Neural cell (in vitro differentiated cells): ENCODE data around the gene BHLHA15.

Experiments used
- CTCF ChIP-seq: fragments of 450-650 bp; IDR thresholded peaks from 2 replicates; pipeline ENCODE4 v1.5.1; 2014; ENCODE audit warnings: antibody characterized with exemption, mild to moderate bottlenecking, moderate library complexity; ENCODE audit not compliant: poor library complexity, severe bottlenecking
- SMC3 ChIP-seq: fragments of 450-650 bp; conservative IDR thresholded peaks from 2 replicates; pipeline ENCODE4 v1.6.1; 2014; ENCODE audit warnings: antibody characterized with exemption, mild to moderate bottlenecking, moderate library complexity; ENCODE audit not compliant: poor library complexity

DNA sequence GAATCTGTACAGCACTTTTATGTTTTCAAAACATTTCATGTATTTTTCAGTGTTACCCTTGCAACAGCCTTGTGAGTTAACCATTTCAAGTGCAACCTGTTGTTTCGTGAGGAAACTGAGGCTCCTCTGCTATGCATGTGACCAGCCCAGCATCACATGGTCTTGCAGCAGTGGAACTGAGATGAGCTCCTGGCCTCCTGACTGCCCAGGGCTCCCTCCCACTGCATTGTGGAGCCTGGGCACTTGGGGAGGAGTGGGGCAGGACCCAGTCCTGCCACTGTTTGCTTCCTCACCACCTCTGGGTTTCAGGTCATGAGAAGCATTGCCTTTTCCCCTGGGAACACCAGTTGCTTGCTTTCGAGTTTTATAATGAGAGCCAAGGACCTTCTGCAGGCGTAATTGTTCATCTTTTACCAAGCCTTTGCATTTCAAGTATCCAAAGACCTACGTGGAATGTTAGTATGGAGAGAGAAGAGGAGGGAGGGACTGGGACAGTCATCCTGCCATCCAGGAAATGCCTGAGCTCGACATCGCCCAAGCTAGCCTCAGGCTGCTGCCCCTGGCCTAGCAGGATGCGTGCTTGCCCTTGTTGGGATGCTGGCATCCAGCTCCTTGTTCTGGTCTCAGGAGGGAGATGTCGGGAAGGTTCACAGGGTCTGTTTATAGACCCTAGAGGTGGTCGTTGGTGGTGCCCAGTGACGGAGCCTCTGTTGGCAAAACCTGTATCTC is 32.3 kb upstream of the BHLHA15 start:
- TF ChIP-seq CTCF (no peak), SMC3 (no peak)
